Tongue (tissue), 2 donors: ENCODE measurements around the gene STAT6. TPM values are rescaled to one million over a fixed set of nuclear protein-coding genes. Genes with fewer than 3 reads are reported as not detected.
A peak's percentile ranks its signal among the peaks of the same experiment; 100 is the strongest.
"Not testable (repeated sequence)": the region's sequence is repeated elsewhere in the genome, so short reads cannot be mapped to it uniquely, and the experiment has no call there.

Source experiments
- DNase-seq: peaks from one replicate; pipeline ENCODE4 v3.0.0-alpha.2; 2015
- total RNA-seq: library from RNA; depleted of rRNA; stranded (reverse); fragments of >200 nt; gene quantifications from one replicate; pipeline ENCODE4 v1.2.3, GENCODE V29; 2014

STAT6 gene
- total RNA-seq, 1 donor from 2014 or later, result 59.1 TPM

- DNase-seq, result peak; percentile 93
Measured at GRCh38 chr12:57087010-57087690, 24.0 kb downstream of the STAT6 start.

DNA sequence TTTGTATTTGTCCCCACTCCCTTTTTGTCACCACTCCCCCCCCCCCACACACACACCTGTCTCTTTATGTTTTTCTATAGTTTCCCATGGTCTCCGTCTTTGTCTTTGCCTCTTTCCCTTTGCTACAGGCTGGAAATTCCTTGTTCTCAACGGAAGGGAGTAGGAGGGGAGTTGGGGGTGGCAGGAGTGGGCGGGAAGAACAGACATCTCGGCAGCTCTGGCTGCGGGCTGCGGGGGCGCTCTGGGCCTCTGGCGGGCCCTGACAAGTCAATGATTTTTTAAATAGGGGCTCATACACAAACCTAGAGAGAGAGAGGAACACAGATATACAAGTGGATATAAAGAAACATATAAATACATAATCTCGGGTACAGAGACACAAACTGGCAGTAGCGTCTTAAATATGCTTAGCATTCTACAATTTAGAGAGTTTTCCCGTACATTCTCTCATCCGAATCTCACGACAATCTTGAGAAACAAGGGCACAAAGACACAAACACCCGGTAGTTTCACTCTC lies 24.6 kb downstream of the STAT6 start:
- DNase-seq, result peak; percentile 93

- DNase-seq, result peak; percentile 90
Measured at GRCh38 chr12:57085999-57086492, 25.1 kb downstream of the STAT6 start.

- no peak for DNase-seq
Measured at GRCh38 chr12:57080855-57081254, 30.3 kb downstream of the STAT6 start.

GRCh38 chr12:57079821-57080220 lies 31.3 kb downstream of the STAT6 start:
- DNase-seq, result no peak

DNA sequence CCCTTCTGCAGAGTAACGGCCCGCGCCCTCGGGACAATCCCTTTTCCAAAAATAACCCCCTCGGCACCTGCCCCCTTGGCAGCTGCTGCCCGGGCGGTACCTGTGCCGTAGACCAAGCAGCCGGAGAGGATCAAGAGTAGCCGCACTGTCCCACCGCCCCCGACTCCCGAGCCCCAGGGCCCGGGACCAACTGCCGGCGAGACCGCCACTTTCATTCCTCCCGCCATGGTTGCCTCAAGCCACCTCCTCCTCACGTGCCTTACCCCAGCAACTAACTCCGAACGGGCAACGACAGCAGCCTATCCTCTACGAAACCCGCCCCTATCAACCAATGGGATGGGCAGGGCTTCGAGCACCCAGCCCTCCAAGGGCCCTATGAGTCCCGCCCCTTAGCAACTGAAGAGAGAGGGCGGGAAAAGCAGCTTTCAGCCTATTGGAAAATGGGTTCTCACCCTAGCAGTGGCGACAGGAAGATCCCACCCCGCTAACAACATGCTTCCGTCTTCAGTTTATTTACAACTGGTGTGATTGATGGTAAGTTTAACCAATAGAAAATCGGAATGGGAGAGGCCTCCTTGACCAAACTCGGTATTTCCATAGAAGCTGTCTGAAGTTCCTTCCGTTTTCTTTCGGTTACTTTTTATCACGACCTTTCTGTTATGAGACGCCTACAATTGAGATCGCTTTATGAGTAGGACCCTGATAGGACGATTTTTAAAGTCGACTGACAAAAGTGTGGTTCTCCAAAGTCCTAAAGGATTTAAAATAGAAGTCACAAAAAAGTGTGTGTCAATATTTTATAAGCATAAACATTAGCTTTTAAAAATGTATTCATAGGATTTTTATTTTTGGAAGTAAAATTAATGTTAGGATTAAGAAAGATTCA lies 32.4 kb downstream of the STAT6 start, which contains the start of gene NEMP1:
NEMP1 (minus strand) TSS at position 273 of the 886 bp plus-strand sequence; CDS start at position 227, 46 bp downstream.
- DNase-seq, result peak; percentile 100

DNA sequence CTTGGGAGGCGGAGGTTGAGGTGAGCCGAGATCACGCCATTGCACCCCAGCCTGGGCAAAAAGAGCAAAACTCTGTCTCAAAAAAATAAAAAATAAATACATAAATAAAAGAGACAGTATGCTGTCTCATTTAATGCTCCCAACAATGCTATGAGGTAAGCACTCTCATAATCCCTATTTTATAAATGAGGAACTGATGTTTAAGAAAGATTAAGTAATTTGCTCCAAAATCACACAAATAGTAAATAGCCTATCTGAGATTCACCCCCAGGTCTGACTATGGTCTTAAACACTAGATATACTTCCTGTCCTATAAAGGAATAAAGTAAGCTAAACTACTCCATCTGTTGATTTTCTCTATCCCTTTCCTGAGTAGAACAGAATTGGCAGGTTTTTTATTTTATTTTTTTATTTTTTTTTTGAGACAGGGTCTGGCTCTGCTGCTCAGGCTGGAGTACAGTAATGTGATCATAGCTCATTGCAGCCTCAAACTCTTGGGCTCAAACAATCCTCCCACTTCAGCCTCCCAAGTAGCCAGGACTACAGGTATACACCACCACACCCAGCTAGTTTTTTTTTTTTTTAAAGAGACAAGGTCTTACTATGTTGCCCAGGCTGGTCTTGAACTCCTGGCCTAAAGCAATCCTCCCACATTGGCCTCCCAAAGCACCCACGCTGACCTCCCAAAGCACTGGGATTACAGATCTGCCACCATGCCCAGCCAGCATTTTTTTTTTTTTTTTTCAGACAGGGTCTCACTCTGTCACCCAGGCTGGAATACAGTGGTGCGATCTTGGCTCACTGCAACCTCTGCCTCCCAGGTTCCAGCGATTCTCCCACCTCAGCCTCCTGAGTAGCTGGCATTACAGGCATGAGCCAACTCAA lies 37.4 kb downstream of the STAT6 start:
- DNase-seq, result not testable (repeated sequence)

GRCh38 chr12:57072661-57073060 lies 38.5 kb downstream of the STAT6 start:
- DNase-seq, result no peak

DNA sequence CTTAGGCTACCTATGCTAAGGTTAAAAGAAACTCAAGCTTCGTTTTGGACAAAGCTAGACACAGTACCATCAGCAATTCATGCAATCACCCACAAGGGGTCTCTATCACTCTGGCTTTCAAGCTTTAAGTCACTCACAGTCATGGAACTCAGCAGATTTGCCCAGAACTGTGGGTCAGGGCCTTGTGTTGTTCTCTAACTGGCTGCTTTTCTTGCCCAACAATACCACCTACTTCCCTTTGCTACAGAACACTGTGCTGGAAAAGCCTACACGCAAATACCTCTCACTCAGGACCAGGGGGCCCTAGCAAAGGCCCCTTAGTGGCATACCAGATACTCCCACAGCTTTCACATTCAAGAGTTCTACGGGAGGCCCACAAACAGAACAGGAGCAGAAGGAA lies 41.6 kb downstream of the STAT6 start:
- DNase-seq, result peak; percentile 90

DNA sequence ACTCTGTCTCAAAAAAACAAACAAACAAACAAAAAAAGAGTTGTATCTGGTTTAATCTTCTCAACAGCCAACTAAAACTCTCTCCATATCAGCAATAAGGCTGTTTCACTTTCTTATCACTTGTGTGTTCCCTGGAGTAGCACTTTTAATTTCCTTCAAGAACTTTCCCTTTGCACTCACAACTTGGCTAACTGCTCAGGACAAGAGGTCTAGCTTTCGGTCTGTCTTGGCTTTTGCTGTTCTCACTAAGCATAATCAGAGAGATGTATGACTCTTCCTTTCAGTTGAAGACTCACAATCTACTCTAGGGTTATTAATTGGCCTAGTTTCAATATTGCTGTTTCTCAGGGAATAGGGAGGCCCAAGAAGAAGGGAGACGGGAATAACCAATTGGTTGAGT lies 44.9 kb downstream of the STAT6 start:
- no peak for DNase-seq

DNA sequence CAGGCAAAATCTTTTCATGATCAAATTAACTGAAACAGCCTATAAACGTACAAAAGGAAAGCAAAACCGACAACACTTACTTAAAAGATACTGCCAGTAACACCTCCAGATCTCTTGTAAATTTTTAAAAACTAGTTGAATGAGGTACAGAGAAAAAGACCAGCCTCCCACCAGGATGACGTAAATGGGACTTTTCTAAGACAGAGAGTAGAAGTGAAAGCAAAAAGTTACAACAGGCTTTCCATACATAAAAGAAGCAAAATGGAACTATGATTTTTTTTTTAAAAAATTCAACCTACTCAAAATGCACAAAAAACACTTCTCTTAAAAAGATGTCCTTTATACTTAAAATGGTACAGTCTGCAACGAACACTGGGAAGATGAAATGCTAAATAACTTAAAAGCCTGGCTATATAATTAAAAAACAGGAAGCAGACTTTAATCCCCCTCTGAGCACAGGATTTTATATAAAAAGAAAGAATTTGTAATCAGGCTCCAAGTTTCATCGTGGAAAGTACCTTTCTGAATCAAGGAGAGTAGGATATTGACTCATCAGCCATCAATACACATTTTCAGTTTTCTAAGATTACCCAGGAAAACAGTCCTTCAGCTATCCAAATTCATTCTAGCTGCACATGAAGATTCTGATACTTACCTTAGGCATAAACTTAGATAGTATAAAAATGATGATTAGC lies 47.0 kb downstream of the STAT6 start:
- DNase-seq, result no peak

- DNase-seq, result no peak
Measured at GRCh38 chr12:57058454-57058853, 52.7 kb downstream of the STAT6 start.

DNA sequence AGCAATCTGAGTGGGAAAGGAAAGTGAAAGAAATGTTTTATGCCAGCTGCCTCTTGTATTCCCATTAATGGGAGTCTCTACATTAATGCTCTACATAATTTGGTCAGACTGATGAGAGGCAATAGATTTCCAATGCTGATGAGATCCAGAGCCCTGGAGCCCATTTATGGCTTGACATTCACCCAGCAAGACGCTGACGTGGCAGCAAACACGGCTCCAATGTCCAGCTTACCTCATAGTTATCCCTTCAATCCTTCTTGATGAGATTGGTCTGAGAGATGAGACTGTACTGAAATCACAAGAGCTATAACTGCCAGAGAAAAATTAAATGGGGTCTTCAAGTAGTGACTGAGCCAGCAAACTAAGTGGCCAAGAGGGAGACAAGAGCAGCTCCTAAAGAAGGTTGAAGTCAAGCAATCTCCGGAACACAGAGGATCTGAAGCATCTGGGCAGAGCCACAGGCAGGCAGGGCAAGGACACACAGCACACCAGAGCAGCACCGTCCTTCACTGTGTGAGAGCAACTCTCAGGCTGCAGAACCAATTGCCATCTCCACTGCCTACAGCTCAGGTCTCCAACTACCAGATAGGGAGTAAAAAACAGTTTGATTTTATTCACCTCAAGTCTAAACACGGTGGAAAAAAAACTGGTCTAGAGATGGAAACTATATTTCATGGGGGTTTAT lies 54.0 kb downstream of the STAT6 start:
- DNase-seq, result no peak

DNA sequence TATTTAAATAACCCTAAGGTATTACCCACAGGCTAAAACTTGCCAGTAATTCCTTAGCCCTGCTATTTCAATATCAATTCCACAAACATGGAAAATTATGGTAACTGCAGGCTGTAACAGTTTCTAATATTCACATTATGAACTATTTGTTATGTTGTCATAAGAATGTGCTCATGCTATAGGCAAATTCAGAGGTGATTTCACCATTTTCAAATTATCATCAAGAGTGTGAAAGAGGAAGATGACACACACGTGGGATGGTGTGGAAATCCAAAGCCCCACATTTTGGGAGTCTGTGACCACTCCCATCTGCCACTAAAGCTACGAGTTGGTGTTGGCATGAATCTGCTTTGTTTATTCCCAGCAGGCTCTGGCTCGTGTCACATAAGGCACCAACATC lies 55.3 kb downstream of the STAT6 start:
- no peak for DNase-seq

DNA sequence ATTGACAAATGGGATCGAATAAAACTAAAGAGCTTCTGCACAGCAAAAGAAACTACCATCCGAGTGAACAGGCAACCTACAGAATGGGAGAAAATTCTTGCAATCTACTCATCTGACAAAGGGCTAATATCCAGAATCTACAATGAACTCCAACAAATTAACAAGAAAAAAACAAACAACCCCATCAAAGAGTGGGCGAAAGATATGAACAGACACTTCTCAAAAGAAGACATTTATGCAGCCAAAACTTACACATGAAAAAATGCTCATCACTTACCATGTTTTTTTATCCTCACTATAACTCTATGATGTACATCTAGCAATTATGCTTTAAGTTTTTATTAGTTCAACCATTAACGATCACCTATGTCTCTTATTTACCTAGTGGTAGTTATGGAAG lies 57.3 kb downstream of the STAT6 start:
- DNase-seq, result not testable (repeated sequence)

DNA sequence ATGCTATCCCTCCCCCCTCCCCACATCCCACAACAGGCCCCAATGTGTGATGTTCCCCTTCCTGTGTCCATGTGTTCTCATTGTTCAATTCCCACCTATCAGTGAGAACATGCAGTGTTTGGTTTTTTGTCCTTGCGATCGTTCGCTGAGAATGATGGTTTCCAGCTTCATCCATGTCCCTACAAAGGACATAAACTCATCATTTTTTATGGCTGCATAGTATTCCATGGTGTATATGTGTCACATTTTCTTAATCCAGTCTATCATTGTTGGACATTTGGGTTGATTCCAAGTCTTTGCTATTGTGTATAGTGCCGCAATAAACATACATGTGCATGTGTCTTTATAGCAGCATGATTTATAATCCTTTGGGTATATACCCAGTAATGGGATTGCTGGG lies 58.0 kb downstream of the STAT6 start:
- not testable (repeated sequence) for DNase-seq

DNA sequence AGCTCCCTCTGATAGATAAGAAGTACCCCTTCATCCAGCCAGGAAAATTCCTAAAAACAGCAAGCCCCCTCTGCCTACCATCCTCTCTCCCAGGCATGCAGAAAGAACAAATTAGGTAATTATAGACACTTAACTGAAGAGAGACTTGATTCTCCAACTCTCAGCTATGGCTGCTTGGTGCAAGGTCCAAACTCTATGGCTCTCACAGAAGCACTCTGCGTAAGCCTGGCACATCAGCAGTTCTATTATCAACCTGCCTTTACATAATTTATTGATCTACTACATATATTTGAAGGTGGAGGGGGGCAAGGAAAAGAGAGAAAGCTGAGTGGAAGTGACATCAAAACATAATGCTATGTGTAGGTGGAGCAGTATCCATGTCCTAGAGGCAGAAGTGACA lies 60.2 kb downstream of the STAT6 start:
- no peak for DNase-seq

GRCh38 chr12:57049890-57050289 lies 61.3 kb downstream of the STAT6 start, which contains the start of gene MYO1A:
Gene MYO1A (minus strand): TSS chr12:57050129. CDS start chr12:57048323, 1,806 bp downstream.
- DNase-seq, result no peak

- no peak for DNase-seq
Measured at GRCh38 chr12:57049119-57049446, 62.1 kb downstream of the STAT6 start.

DNA sequence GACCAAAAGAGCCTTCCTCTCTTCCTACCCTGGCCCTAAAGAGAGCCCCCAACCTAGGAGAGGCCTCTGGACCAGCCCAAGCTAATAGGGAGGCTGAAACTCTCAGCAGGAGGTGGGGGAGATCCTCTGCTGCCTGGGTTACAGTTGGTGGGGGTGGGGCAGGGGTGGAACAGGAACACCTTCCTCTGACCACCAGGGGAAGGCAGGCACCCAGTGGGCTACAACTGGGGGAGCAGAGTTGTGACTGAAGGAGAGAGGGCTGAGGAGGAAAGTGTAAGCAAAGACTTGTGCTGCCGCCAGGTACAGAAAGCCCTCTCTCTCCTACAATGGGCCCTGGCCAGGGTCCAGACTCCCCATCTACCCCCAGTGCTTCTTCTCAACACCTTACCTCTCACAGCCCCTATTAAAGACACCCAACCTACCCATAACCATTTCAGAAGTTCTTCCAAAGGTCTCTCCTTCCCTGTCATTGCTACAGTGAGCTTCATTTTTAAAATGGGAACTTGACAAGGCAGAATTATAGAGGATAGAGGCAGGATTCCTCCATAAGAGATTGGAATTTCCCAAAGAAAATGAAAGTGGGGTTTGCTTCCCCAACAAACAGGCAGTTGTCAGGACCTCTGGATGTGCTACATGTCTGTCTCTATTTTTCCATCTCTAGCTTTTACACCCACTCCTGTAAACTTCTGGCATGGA lies 62.6 kb downstream of the STAT6 start:
- DNase-seq, result no peak
